Medulla oblongata (tissue), 1 donor: ENCODE measurements around the gene ANKRD40.

Experiments used
- DNase-seq: peaks from one replicate; pipeline ENCODE4 v3.0.0-alpha.2; 2015; ENCODE audit errors: extremely low spot score

The ANKRD40 gene

DNA sequence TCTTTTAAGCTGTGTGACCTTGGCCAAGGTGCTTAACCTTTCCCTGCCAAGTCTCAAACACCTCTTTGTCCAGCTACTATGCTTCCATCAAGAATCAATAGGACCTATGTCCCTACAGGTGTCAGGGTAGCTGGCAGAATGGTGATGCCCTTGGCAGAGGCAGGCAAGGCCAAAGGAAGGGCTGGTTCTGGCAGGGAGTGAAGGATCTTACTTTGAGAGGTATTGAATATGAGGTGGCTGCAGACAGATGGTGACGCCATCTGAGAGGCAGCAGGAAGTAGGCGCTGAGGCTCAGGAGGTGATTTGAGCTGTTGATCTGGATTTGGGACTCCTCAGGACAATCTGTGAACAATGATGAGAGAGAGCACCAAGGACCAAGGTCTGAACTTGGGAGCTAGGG is 60.5 kb downstream of the ANKRD40 start:
- DNase-seq = no peak

DNA sequence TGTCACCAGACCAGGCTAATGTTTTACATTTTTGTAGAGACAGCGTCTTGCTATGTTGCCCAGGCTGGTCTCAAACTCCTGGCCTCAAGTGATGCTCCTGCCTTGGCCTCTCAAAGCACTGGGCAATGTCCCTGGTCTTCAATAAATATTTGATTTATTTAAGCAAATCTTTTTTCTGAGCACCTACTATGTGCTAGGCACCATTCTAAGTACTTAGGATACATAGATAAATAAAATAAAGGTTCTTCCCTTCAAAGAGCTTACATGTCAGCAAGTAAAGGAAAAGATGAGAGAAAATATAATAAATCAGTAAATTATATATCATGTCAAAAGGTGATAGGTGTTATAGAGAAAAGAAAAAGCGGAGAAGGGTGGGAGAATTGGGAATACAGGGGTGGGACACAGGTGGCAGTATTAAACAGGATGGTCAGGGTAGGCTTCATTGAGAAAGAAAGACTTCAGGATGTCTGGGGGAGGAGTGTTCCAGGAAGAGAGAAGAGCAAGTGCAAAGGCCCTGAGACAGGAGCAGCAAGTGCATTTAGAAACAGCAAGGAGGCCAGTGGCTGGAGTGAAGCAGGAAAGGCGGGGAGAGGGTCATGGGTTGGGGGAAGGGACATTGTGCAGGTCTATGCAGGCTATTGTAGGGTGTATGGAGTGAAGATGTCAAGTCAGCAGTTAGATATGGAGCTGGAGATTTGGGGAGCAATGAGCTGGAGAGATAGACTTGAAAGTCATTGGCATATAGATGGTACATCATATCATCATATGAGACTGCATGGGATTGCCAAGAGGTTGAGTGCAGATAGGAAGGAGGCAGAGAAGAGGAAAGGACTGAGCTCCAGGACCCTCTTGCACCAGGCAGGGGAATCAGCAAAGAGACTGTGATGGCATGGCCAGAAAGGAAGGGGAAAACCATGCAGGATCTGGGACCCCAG is 61.7 kb downstream of the ANKRD40 start:
- DNase-seq = no peak
